Heart left ventricle (tissue), 16 donors: ENCODE data around the gene CST1. TPM values are rescaled to one million over a fixed set of nuclear protein-coding genes. Genes with fewer than 3 reads are reported as not detected.

ENCODE experiments used
- ATAC-seq, 4 donors: fragments of 200-7000 bp; cut with Tn5 transposase; one replicate each; pipeline ENCODE4 v1.9.1; 2020 to 2022; ENCODE audit warnings: moderate library complexity in 4 of 4, mild to moderate bottlenecking in 3 of 4, moderate number of reproducible peaks in 1 of 4
- DNase-seq, 5 donors: peaks; one replicate each; pipeline ENCODE4 v3.0.0-alpha.2; 2020
- H3K27ac ChIP-seq, 12 donors: fragments of 200-600 bp; sonication (generic) in 4 of 12; one replicate each; pipeline versions ENCODE4 v1.5.0 to v1.8.0; 2016 to 2022; ENCODE audit warnings: mild to moderate bottlenecking in 2 of 12
- H3K27me3 ChIP-seq, 9 donors: fragments of 200-600 bp; sonication (generic) in 2 of 9; one replicate each; pipeline versions ENCODE4 v1.5.1 to v1.8.0; 2016 to 2022; ENCODE audit warnings: mild to moderate bottlenecking in 3 of 9
- H3K36me3 ChIP-seq, 9 donors: fragments of 200-600 bp; sonication (generic) in 2 of 9; one replicate each; pipeline versions ENCODE4 v1.5.0 to v1.8.0; 2018 to 2022; ENCODE audit warnings: mild to moderate bottlenecking in 2 of 9
- H3K4me1 ChIP-seq, 12 donors: fragments of 200-600 bp; sonication (generic) in 4 of 12; one replicate each; pipeline versions ENCODE4 v1.5.0 to v1.8.0; 2016 to 2022; ENCODE audit warnings: mild to moderate bottlenecking in 3 of 12
- H3K4me3 ChIP-seq, 12 donors: fragments of 200-600 bp; sonication (generic) in 4 of 12; one replicate each; pipeline versions ENCODE4 v1.5.0 to v1.8.0; 2017 to 2022; ENCODE audit warnings: mild to moderate bottlenecking in 9 of 12, moderate library complexity in 4 of 12
- H3K9me3 ChIP-seq, 12 donors: fragments of 200-600 bp; sonication (generic) in 4 of 12; one replicate each; pipeline versions ENCODE4 v1.5.0 to v1.8.0; 2016 to 2022; ENCODE audit warnings: mild to moderate bottlenecking in 1 of 12
- POLR2A ChIP-seq, 2 donors: fragments of 450-650 bp; IDR thresholded peaks; one replicate each; pipeline ENCODE4 v1.6.1; 2017; ENCODE audit warnings: antibody characterized with exemption in 2 of 2, mild to moderate bottlenecking in 2 of 2, moderate library complexity in 2 of 2
- WGBS, 4 donors: extraction: QIAGEN DNeasy Blood & Tissue Kit in 2 of 4; methylation state at CpG; one replicate each; pipeline versions ENCODE4 v1.1.5 to v1.1.7; 2013 to 2018; 5-methylcytosine and 5-hydroxymethylcytosine counted together
- intact Hi-C, 10 donors: fragments of 100-400 bp; cut with DNase I; formaldehyde crosslinking; loops; one replicate each; pipeline versions ENCODE4 v1.11.1 to v1.14.2; 2022
- polyA plus RNA-seq, 2 donors: library from polyadenylated mRNA; stranded (reverse); fragments of 200-250 nt; gene quantifications; one replicate each; pipeline ENCODE4 v1.2.3, GENCODE V29; 2013
- total RNA-seq, 9 donors: library from RNA; depleted of rRNA in 2 of 9; stranded (reverse); fragments of >200 nt in 2 of 9; fragmentation: NEBNext Ultra II Directional in 3 of 9; extraction: Animal tissue kit (Norgen Biotek cat#: 25700) in 3 of 9; gene quantifications; one replicate each; pipeline versions ENCODE4 v1.1.0 to v1.2.4, GENCODE V29; 2016 to 2023
- TF ChIP-seq, protein P1 (sequence below), 12 donors: fragments of 200-600 bp; sonication (generic) in 4 of 12; IDR thresholded peaks; one replicate each; pipeline versions ENCODE4 v1.5.0 to v1.8.0; 2018 to 2022; ENCODE audit warnings: antibody characterized with exemption in 12 of 12, mild to moderate bottlenecking in 5 of 12
- donor health status: ischemic (EF 13 %, LVEDD 7.1; RV severe dilation, severe dysfunction).
- donor health status: healthy with polysubstance abuse.
- donor health status: DM: no; HTN: yes; CAD: no.
- donor health status: DM: no; HTN: no; CAD: no.
- donor health status: ischemic (EF 25% LVEDD 6.9; RV normal size, moderate dysfunction).
- donor health status: ischemic (EF 25% LVEDD 5.7; RV mildly dilated, moderate dysfunction).
- donor health status: healthy.
- donor health status: DM: yes; HTN: yes; CAD: no.
- donor health status: ischemic (EF 35%, LVEDD 5.7; RV mildly dilated, moderate dysfunction).
- donor health status: nonischemic (EF 11% LVEDD 7.7; RV severe dilation, severe dysfunction).
- donor health status: DM: yes; HTN: yes; CAD: no.
- donor health status: PGD.
- donor health status: ischemic (EF 29% LVEDD 5.4; RV normal size, mild dysfunction).
- donor health status: nonischemic (EF 23%, LVEDD 6.1; RV moderate dilation, normal function).

The CST1 gene
- total and polyA plus RNA-seq, 11 donors, result not detected

DNA sequence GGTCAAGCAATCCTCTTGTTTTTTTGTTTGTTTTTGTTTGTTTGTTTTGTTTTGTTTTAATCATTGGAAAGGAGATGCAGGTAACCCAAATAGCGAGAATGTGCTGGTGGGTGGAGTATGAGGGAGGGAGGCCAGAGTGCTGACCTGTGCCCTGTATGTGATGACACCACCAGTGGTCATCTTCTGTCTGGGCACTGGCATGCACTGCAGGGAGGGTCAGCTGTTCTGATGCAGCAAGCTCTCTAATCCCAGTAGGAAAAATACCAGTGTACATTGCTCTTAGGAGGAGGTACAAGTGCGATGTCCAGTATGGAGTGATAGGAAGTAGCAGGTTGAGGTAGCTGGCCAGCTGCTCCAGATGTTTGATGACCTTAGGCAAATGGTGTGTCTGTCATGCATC is 2.9 kb upstream of the CST1 start:
- Histone ChIP-seq H3K4me3 (no peak overlapping the region), H3K4me1 (peaks cover 0 to 11% (median 0%) of the 10 kb centered on the region in 12 donors), H3K9me3 (no peaks in the 10 kb centered on the region), H3K27me3 (no peaks in the 10 kb centered on the region), H3K36me3 (no peaks in the 10 kb centered on the region), H3K27ac (no peak overlapping the region)
- intact Hi-C loops, result no loop called here
- 90 to 98% (median 92%) methylated on average over 2 of the region's 2 CpGs for WGBS, 4 donors
- TF ChIP-seq, protein P1, sequence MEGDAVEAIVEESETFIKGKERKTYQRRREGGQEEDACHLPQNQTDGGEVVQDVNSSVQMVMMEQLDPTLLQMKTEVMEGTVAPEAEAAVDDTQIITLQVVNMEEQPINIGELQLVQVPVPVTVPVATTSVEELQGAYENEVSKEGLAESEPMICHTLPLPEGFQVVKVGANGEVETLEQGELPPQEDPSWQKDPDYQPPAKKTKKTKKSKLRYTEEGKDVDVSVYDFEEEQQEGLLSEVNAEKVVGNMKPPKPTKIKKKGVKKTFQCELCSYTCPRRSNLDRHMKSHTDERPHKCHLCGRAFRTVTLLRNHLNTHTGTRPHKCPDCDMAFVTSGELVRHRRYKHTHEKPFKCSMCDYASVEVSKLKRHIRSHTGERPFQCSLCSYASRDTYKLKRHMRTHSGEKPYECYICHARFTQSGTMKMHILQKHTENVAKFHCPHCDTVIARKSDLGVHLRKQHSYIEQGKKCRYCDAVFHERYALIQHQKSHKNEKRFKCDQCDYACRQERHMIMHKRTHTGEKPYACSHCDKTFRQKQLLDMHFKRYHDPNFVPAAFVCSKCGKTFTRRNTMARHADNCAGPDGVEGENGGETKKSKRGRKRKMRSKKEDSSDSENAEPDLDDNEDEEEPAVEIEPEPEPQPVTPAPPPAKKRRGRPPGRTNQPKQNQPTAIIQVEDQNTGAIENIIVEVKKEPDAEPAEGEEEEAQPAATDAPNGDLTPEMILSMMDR (IDR thresholded peaks at IDR 0.05), result no peak
- no peak for TF ChIP-seq POLR2A (IDR thresholded peaks at IDR 0.05)
- ATAC-seq (no peak), DNase-seq (no peak)

GRCh38 chr20:23753194-23753548 is 2.4 kb upstream of the CST1 start:
- intact Hi-C loops, result no loop called here
- no peaks in the 10 kb centered on the region for H3K9me3 ChIP-seq
- H3K36me3 ChIP-seq, result no peaks in the 10 kb centered on the region
- no peak overlapping the region for H3K4me3 ChIP-seq
- no peak for ATAC-seq
- H3K27me3 ChIP-seq, result no peaks in the 10 kb centered on the region
- H3K4me1 ChIP-seq, result peaks cover 0 to 11% (median 0%) of the 10 kb centered on the region in 12 donors
- no peak overlapping the region for H3K27ac ChIP-seq
- 90 to 98% (median 96%) methylated on average over 3 of the region's 3 CpGs for WGBS, 4 donors
- DNase-seq, result no peak
- TF ChIP-seq POLR2A (IDR thresholded peaks at IDR 0.05), result no peak
- TF ChIP-seq, protein P1 (IDR thresholded peaks at IDR 0.05), result no peak

DNA sequence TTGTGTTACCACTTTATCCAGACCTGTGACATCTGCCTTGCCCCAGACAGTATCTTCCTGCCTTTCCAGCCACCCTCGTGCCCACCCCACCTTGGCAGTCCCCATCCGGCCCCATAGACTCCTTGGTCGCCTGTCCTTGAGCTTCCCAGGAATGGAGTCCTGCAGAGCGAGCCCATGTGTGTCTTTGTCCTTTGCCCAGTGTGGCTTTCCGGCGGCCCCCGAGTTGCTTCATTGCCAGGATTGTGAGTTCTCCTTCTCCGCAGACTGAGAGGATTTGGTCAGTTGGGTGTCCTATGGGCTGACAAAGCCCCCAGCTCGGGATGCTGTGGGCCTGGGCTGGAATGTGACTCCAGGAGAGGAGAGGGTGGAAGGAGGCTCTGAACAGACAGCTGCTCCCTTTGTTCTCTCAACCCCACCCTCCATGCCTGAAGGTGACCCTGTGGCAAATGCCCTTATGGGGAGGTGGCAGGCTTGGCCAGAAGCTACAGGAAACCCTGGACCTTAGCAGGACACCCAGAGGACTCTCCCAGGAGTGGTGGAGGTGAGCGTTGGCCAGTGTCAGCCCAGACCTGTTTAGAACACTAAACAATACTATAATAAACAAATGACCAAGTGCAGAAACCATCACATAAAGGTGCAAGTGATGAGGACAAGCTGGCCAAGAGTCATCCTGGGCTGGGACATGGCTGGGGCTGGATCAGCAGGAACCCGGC is 1.9 kb upstream of the CST1 start:
- intact Hi-C loops, result no loop called here
- Histone ChIP-seq H3K4me1 (peaks cover 0 to 11% (median 0%) of the 10 kb centered on the region in 12 donors), H3K36me3 (no peaks in the 10 kb centered on the region), H3K4me3 (no peak overlapping the region), H3K27me3 (no peaks in the 10 kb centered on the region), H3K9me3 (no peaks in the 10 kb centered on the region), H3K27ac (no peak overlapping the region)
- WGBS, 4 donors, result 83 to 90% (median 85%) methylated on average over 10 to 11 of the region's 11 CpGs
- TF ChIP-seq, protein P1 (IDR thresholded peaks at IDR 0.05), result no peak
- no peak for TF ChIP-seq POLR2A (IDR thresholded peaks at IDR 0.05)
- DNase-seq, result no peak
- no peak for ATAC-seq

DNA sequence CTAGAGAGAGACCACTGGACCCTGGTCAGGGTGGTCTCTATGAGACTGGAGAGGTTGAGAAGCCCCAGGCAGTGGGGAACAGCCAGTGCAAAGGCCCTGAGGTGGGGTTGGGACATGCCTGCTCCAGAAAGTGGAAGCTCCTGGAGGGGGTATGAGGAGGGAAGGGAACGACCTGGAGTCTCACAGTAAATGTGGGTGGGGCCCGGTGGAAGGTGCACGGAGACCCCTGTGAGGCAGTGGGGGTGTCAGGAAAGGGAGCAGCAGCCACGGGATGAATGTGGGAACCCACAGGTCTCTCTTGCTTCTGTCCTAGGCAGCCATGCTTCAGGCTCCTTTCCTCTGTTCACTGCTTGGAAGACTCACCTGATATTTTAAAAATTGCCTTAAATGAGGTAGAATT is 1.3 kb upstream of the CST1 start:
- DNase-seq, result no peak
- WGBS, 4 donors, result 77 to 95% (median 83%) methylated on average over 4 of the region's 4 CpGs
- no peaks in the 10 kb centered on the region for H3K36me3 ChIP-seq
- no peaks in the 10 kb centered on the region for H3K27me3 ChIP-seq
- intact Hi-C loops, result no loop called here
- peaks cover 0 to 11% (median 0%) of the 10 kb centered on the region in 12 donors for H3K4me1 ChIP-seq
- no peaks in the 10 kb centered on the region for H3K9me3 ChIP-seq
- TF ChIP-seq POLR2A (IDR thresholded peaks at IDR 0.05), result no peak
- TF ChIP-seq, protein P1 (IDR thresholded peaks at IDR 0.05), result no peak
- no peak for ATAC-seq
- no peak overlapping the region for H3K4me3 ChIP-seq
- H3K27ac ChIP-seq, result no peak overlapping the region
